HG02938 (cell line): ENCODE results near the gene FAM174B.

ENCODE experiments used
- ATAC-seq: cut with Tn5 transposase; IDR thresholded peaks from one replicate; pipeline ENCODE4 v1.9.1; 2021; ENCODE audit warnings: mild to moderate bottlenecking, moderate library complexity; ENCODE audit not compliant: unreplicated experiment

Gene FAM174B

DNA sequence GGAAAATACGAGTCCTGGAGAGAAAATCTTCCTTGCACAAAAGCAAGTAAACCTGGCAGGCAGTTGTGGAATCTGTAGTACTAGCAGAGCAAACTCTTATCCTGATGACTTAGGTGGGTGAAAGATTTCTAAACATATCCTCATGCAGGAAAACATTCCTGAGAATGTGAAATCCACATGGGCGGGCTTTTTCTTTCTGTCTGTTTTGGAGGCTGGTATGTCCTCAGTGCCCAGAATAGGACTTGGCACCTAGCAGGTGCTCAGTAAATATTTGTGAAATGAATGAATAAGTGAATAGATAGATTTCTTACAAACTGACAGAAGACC is 53.3 kb downstream of the FAM174B start:
- ATAC-seq: no peak

DNA sequence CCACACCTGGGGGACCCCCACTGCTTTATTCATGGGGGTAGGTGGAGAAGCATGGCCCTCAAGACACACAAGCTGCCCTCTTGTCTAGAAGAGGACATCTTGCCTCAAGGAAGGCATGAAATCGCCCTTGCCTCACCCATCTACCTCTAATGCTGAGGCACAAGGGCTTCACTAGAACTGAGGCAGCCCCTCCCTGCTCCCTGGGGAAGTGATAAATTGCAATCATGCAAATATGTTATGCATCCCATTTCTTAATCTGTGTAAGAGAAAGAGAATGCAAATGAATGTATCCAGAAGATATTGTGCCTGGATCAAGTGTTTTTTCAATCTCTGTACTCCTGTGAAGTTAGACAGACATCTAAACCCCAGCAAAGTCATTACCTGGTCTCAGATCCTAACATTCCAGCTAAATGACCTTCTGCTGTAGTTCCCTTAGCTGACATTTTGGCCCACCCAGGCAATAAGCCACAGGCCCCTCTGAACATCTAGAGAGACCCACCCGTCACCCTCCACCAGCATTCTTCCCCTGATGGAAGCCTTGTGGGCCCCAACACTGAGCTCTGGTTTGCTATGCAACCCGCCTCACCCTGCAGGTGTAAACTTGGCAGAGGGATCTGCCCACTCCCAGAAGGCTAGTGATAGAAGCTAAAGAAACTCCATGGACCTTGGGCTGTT is 53.8 kb downstream of the FAM174B start:
- no peak for ATAC-seq

DNA sequence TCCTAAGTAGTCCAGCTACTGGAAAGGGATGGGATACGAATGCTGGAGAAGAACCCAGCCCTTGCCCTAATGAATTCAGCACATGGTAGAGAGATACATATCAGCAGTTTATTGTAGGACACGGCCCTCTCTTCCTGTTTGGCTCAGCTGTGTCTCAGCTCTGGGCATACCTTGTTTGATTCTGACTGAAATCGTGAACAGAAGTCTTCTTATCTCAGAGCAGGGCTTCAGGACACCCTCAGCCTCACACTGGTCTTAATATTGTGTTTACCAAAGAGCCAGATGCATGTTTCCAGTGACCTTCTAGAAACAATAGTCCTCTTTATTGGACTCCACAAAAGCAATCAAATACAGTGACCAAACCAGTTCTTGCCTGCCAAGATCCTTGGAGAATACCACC is 54.7 kb downstream of the FAM174B start:
- ATAC-seq: no peak

DNA sequence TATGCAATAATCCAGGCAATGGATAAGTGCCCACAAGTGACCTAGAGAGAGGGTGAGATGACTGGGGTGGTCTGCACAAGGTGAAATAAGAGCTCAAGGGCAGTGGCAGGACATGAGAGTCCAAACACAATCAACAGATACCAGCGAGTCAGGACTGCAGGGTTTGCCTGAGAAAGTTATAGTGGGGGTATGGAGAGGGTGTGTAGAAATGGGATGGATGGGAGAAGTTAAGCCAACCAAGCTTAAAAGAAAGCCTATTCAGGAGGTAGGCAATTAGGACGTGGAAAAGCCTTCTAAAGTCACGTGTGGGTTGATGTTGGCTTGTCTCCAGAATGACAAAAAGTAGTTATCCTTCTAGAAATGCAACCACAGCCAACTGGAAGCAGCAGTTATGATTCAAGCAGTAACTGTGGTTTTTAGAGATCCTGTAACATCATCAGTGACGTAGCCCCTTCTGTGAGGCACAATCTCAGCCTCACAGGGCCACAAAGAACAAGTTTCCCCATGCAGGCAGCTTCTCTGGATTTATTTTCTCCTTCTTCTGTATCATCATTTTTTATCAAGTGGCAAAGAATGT is 56.1 kb downstream of the FAM174B start:
- ATAC-seq: no peak

DNA sequence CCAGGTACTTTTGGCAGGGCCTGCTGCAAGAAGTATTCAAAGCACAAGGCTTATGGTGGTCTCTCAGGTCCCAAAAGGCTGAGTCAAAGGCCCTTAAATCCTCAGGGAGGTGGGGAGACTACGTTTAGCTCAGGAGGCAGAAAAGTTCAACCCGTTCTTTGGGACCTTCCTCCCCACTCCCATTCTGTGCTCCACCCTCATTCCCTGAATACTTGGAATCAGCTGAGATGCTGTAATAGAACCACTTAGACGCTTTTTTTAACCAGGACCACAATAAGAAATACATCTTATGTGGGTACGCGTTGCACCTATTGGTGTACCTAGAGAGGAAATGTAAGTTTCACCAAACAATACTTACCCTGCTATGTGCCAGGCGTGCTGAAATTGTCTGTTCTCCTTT is 58.0 kb downstream of the FAM174B start:
- no peak for ATAC-seq

DNA sequence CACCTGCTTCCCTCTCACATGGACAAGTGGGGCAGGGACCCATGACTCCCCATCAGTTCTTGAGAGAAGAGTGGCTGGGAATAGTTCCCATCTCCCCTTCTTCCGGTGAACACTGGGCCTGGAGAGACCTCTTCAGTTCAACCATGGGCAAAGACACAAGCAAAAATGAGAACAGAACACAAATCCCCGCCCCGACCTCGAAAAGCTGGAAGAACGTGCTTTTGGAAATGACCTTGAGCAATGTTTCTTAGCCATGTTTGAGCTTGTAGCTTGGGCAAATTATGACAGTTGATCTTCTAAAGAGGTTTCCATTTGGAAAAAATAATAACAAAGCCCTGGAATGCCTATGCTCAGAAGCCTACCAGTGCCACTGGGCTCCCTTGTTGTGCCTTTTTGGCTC is 59.0 kb downstream of the FAM174B start:
- ATAC-seq: no peak

DNA sequence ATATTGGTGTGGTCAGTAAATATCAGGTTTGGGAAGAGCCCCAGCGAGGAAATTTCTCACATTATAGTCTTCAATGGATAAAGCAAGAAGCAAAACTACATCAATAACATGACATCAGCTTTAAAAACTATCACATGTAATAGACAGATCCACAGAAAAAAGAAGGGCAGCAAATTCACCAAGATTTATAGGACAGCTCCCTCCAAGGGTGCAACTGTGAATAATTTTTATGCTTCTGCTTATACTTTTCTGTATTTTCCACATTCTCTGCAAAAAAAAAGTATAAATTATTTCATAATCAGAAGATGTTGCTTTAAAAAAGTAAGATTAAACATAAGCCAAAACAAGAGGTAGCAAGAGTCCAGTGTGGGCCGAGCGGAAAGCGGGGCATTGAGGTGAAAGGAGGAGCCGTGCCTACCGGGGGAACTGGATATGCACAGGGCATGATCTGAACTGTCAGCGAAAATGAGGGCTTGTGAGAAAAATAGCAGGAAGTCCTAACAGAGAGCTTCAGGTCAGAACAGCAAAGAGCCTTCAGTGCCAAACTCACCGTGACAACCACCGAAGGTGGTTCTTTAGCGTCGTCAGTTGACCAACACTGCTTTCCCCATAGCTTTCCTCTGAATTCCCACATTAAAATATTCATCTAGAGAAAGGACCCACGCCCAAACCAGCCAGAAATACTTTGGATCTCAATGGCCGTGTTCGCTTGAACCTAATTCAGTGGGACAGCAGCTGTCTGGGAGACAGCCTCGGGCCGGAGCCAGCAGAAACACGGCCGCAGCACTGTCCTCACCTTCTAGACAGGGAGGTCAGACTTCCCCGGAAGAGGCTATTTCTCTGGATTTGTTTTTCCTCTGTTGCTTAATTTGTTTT is 59.8 kb downstream of the FAM174B start:
- ATAC-seq: no peak

DNA sequence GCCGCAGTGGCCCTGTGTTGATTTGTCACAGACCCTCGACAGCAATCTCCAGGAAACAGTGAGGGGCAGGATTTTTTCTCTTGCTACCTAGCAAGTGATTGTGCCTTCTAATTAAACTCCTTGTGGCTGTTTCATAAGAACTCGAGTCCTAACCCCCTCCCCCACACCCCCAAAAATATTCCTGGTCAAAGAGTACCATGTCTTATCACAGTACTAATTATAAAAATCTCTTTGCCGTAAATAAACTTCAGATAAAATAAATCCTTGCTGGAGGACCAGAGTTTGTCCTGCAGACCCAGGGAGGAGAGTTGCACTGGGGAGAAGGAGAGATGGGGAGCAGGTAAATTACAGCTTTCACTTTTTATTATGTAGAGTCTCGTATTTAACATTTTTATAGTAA is 64.3 kb downstream of the FAM174B start:
- no peak for ATAC-seq

DNA sequence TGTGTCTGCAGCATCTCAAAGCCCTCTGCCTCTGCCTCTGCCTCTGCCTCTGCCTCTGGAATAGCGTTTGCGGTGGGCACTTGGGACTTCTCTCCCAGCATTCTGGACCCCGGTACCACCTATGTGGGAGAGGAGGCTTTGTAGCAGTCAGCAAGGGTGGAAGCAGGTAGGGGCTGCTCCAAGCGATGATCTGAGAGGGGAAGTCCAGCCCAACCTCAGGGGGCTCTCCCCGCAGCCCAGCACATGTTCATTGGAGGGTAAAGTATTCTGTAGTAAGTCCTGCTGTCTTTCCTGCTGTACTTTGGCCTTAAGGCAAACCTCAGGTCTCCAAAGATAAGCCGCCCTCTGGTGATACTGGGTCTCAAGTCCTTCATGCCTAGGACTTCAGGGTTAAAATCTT is 68.6 kb downstream of the FAM174B start:
- no peak for ATAC-seq

DNA sequence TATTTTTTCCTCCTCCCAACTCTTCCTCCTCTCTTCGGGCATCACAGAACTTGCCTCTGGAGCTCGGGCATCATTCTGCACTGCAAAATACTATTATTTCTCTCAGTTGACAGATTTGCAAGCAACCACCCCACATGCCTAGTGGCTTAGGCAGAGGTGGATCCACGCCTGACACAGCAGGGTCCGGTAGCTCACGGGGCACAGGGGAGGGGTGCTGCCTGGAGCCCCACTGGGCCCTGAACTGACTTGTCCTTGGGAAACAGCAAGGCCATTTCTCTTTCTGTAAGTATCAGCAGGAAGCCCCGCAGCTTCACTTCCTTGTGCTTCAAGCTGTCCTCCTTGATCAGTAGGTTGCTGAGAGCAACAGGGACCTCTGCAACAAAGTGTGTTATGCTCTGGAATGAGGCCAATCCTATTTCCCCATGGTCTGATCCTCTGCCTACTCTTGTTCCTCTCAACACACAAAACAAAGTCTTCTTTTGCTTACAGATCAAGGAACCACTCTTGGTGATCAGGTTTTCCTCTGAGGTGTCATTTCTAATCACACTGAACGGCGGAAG is 69.1 kb downstream of the FAM174B start:
- no peak for ATAC-seq

DNA sequence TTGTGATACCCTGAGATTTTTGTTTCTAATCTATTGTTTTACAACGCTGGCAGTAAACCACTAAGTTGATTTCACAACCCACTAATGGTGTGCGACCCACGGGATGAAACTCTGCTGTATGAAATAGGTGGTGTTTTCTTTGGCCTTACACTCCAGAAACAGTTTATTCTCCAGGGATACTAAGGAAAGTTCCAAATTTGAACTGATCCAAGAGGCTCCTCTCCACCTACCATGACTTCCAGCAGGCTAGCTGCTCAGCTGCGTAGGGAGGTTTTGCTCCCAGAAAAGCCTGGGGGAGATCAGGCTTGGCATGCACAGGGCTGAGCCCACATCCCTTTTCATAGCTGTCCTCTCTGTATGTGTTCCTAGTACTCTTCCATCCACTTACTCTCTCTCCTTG is 71.5 kb downstream of the FAM174B start:
- no peak for ATAC-seq

DNA sequence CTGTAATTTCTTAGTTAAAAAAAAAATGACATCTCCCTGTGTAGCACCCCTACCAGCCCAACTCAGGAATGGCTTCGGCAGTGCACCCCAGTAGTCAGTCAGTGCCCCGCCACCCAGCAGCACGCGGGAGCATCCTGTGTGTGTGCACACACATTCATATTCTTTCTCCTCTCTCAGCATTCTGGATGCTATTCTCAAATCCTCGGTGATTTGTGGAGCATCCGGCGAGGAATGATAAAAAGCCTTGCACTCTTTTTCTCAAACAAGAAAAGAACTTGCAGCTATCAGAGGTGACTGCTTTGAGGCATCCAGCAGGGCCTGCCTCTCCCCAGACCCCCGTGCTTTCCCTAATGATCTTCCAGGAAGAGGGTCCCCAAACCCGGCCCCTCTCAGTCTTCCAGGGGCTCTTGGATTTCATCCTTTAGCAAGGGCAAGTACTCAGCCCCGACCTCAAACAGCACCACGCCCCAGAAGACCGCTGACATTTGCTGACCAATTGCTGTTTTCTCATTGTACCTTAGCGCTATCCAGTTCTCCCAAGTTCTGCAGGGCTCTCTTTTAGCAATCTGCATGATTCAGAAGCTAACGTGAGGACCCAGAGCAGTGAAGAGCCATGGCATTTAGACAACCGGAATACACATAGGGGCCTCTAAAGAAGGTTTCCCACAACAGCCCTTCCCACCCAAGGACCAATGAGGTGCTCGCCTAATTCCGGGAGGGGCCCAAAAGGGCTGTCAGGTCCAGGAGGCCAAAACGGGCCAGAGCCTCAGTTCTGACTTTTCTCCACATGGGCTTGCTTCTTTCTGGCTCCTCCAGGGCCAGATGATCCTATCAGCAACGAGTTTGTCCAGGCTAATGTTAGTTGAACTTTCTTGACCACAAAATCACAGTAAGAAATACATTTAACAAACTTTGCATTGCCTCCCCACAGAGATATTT is 72.2 kb downstream of the FAM174B start:
- no peak for ATAC-seq

DNA sequence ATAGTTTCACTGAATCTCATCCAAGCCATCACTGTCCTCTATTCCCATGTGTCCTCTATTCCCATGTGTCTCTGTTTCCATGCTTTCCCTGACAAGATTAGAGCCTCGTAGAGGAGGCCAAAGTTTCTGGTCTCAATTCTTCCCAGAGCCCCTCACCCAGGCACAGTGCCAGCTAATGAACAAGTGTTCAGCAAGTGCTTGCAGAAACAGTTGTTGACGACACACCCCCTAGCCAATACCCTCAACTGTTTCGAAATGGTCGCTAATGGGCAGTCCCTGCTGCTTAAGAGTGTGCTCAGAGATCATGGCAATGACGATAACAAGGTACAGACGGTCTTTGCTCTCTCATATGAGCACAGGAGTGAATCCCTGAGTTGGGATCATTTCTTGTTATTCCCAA is 73.4 kb downstream of the FAM174B start:
- ATAC-seq: no peak

DNA sequence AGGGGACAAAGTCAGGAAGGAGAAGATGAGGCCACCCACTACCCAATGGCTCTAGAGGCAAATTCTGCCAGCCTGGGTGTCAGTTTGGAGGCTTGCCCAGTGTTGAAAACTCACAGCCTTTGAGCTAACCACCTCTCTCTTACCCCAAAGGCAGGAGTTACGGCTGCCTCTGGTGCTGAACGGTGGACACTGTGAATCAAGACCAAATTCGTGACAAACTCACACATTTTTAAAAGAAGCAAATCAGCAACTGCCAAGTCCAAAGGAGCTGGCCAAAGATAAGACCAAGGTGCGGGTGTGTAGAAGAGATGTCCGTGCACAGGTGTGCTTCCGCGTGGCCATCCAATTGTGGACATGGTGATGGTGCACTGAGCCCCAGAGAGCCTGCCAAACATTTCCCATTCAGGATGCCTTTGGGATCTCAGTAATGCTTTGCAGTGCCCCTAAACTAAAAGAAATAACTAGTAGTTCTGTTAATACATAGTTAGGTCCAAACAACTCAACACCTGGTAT is 74.6 kb downstream of the FAM174B start:
- ATAC-seq: no peak

DNA sequence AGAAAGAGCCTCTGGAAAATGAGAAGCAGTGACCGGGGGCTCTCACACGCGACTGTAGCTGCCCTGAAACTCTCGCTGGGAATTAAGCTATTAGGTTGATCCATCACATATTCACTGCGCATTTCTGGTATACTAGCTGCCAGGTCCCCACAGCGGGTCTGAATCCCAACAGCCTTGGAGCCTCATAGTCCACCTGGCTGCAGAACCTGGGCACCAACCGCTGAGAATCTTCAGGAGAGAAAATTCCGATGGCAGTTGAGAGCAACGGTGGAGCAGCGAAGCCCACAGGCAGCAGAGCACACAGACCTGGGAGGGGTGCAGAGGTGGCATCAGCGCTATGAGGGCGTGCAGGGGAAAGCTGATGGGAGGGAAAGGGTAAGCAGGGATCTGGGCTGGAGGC is 75.1 kb downstream of the FAM174B start:
- no peak for ATAC-seq

DNA sequence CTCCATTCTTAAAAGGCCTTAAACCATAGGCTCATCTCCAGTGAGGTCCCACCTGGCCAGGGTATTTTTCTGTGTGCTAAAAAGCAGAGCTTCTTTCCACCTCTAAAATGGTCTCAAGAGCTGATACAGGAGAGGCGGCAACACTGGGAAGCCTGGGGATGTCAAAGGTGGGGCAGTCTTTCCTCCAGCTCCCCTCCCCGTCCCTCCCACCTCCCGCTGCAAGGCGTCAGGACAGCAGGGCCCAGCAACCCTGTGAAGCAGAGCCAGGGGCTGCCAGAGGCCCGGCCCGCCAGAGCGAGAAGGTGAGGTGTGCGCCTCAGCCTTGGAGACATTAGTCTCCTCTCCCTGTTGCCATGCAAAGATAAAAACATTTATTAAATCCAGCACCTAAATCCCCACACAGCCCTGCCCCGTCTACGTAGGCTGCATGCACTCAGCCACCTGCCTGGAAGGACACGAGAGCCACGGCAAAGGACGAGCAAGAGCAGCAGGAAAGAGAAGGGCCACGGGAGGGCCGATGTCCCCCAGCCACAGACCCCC is 75.6 kb downstream of the FAM174B start:
- no peak for ATAC-seq

DNA sequence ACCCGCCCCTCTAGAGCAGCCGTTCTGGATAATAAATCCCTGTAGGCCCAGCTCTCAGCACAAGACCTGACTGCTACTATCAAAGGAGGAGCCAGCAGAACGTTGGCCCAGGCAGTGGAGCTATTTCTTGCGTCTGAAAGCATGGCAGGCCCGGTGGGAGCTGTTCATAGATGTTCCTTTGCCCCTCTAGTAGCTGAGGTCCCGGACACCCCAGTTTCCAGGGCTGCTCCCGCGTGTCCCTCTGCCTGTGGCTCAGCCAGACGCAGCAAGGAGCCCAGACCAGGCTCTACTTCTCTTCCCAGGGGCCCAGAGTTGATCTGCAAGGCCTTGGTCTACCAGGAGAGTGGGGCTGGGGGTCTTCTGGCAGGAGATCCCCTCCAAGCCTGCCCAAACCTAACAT is 76.1 kb downstream of the FAM174B start:
- ATAC-seq: no peak

DNA sequence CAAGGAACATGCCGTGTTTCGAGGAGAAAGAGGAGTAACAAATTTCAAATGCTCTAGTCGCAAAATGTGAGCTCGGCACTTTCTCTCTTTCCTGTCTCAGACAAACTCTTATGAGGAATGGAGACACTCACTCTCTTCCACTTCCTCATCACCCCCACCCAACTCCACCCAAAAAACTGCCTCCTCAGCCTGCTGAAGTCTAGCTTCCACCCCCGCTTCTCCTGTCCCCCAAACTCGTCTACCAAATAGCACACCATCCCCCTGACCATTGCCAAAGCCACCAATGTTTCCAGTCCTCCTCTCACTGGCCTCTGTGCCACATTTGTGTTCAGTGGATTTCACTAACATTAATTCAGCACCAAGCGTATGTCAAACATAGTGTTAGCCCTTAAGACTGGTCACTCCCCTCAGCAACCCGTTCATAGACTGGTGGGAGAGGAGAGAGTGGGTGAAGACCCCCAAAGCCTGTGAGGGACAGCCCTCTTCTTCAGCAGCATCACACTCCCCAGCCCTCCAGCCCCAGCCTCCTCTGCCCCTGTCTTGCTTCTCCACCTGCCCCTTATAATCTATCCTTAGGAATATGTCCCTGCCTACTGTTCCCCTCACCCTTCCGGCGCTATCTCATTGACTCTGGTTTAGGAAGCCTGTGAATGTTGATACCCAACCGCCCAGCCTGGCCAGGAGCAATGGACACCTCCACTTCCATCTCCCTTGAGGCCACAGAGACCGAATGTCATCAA is 77.3 kb downstream of the FAM174B start:
- ATAC-seq: no peak

DNA sequence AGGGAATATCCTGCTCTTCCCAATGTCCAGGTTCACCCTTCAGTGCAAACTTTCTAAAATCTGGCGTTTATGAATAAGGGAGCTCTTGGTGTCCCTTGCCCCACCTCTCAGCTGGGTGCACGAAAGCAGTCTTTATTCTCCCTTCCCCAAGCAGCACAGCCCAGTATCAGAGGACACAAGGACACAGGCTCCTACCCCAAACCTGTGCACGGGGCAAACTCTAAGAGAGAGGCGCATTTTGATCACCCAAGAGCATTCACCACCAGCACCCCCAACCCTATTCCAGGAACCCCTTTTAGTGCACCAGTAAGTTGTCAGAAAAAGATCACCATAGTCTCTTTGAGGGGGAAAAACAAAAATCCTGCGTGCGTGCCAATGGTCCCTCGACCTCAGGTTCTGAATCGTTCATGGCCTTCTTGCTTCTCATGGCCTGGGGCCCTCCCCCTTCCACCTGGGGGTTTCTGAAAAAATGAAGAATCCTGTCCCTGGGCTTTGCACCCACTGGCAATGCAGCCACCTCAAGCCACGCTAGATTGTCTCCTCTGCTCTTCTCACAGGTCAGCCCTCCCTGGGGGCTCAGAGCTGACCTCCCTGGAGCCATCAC is 78.9 kb downstream of the FAM174B start:
- ATAC-seq: no peak
